Activated CD8-positive, alpha-beta memory T cell treated with anti-CD3 and anti-CD28 coated beads for 24 hours (primary cell): ENCODE measurements around the gene SEC22C.
A peak's percentile ranks its signal among the peaks of the same experiment; 100 is the strongest.

Source experiments
- DNase-seq: peaks from one replicate; pipeline ENCODE4 v3.0.0-alpha.2; 2020

Gene SEC22C

DNA sequence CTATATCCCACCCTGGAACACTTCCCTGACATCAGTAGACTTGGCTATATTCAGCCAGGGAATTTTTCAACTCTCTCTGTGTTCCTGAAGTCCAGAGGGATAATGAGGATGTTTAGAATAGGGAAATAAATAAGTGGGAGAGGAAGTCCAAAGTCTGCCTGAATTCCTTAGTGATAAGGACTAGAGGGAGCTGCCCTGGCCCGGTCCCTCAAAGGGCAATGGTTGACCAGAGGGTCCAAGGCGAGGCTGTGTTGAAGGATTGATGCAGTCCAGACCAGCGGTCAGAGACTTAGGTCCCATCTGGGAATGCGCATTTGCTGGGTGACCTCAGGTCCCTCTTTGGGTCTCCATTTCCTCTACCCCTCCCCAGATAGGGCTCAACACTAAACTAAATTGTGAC is 71.4 kb downstream of the SEC22C start:
- no peak for DNase-seq

DNA sequence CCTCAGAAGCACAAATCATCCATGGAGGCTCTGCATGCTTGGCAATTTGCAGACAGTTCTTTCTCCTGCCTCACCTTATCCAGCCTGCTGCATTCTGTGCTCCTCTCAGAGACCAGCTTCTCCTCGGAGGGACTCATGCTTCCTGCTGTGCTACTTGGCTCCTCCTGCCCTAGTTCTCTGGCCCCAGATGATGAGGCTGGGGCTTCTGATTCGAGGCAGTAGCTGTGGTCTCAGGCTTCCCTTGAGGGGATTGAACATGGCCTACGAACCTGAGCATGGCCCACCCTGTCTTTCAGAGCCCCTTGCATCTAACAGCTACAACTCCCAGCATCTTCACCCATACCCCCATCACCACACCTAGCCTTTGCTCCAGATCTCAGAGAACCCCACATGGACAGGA is 72.7 kb downstream of the SEC22C start:
- no peak for DNase-seq

DNA sequence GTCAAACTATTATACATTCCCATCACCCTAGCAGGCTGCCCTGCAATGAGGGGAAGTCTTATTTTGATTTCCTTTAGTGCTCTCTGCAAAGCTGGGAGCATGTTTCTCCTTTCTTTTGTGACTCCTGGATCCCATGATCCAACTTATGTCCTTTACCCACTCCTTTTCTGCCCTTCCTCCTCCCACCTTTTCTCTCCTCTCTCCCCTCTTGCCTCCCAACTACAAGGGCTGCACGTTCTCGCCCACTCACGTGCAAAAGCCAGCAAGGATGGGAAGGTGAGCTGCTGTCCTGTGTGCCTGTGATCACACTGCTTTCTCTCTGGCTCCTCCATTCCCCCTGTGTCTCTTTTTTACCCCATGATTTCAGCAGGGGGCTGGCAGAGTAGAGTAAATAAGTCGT is 73.2 kb downstream of the SEC22C start:
- DNase-seq, result no peak

DNA sequence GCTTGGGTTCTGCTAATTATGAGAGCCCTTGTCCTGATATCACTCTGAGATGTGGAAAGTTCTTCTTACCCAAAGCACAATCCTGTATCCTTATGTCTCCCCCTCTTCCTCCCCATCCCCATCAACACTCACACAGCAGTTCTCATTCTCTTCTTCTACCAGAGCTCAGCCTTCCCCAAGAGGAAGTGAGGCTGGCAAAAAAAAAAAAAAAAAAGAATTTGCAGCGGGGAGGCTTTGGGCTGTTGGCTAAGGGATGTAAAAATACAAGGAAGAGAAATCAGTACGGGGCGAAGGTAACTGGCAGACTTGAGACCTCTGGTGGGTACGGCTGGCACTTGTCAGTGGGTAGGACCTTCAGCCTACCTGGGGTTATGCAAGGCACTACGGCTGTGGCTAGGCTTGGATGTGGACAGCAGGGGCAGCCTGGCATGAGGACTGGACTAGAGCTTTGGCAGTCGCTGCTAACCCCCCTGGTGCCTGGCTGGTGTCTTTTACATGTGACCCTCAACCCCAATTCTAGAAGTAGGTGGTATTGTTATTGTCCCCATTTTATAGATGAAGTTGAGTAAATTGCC is 73.9 kb downstream of the SEC22C start:
- DNase-seq, result peak; percentile 51

DNA sequence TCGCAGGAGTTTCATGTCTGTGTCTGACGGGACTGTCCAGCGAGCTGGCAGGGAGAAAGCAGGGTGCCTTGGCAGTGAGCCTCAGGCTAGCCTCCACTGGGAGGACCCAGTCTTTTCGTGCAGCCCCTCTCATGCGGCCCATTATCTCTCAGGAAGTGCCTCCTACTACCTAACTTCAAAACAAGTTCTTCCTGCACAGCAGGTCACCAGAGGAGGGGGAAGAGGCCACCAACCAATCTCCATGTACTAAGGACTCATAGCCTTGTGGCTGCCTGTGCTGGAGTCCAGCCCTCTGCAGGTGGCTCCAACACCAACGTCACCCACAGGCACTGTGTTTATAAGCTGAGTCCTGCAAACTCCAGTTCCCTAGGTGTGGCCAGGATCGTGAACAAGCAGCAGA is 74.5 kb downstream of the SEC22C start:
- DNase-seq, result peak; percentile 56

DNA sequence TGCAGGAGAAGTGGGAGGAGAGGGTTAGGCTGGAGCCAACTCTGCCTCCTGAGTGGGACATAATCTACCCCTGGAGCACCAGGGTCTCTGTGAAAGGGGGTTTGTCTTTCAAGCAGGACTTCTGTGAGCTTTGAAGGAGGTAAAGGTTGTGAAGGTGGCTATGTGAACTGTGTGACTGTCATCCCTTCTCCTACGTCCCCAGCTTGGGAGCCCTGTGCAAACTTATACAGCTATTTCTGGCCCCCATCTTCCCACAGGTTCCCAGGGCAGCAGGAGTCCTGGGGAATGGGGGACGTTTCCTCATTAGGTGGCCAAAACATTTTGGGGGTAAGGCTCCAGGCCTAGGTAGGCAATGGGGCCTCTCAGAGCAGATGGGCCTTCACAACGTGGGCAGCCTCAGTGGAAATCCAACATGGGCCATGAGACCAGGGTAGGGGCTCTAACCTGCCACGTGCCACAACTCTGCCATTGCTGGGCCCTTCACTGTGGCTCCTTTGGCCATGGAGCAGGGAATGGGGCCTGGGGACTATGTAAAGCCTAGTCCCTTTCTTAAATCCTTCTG is 75.8 kb downstream of the SEC22C start:
- peak; percentile 55 for DNase-seq

DNA sequence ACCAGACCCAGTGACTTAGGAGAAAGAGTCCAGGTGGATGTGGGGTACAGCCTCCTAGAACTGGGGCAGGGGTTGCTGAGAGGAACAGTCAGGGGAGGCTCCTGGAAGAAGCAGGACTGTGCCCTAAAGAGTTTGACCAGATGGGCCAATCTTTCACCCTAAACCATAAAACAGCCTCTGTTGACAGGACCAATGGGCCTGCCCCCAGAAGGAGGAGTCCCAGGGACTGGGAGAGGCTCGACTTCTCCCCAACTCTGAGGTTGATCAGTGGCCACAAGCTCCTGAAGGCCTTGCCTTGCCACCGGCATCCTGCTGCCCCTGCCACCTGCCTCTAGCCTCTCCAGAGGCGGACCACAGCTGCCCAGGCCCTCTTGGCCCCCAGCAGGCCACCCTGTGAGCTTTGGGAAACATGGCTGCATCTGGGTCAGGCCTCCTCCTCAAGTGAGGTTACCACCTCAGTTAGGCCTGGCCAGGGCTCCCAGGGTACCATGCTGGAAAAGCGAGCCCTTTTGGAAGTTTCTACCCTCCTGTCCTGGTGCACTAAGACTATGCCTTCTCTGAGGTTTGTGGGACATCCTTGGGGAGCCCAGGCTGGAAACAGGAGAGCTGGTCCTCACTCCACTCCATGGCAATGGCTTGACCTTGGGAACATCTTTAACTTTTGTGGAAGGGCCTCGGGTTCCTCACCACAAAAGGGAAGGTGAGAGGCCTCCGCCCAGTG is 76.5 kb downstream of the SEC22C start:
- peak; percentile 54 for DNase-seq

DNA sequence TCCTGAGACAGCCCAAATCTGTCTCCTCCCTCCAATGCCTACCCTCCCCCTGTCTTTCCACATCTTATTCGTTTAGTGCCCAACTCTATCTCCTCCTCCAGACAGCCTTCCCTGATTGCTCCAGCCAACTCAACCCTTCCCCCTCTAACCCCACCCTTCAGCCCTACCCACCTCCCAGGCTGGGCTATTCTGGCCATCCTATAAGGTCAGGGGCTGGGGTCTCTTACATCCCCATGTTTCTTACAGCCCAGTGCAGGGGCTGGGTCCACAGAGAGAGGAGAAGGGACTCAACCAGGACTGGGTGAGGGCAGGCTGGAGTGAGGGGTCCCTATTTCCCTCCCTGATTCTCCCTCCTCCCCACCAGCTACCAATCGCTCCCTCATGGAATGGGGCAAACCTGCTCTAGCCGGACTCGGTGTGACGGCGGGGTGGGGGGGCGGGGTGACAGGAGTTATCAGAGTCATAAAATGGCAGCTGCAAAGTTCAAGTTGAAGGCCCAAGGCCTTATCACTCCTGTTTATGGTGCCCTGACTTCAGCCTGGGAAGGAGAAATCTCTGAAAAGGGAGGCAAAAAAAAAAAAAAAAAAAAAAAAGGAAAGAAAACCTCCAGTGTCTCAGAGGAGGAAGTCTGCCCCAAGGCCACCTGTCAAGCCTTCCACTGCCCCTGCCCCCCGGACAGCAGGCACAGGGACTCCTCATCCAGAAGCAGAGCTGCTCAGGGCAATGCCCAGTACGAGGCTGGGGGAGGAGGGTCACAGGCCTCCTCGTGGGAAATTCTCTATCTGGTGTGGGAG is 77.2 kb downstream of the SEC22C start:
- peak; percentile 52 for DNase-seq

DNA sequence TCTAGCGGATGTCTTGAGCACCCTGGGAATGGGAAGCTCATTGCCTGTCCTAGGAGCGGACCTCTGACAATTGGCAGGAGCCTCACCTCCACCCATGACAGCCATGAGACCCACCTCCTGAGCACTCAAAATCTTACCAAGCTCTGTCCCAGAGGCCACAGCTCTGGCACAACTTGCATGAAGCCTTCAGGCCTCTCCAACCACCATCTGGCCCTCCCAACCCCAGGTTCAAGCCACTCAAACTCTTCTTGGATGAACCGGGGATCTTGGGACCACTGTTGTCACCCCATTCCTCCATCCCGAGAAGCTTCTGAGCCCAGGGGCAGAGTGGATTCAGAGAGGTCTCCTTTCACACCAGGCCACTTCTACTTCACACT is 77.8 kb downstream of the SEC22C start:
- DNase-seq, result peak; percentile 55

DNA sequence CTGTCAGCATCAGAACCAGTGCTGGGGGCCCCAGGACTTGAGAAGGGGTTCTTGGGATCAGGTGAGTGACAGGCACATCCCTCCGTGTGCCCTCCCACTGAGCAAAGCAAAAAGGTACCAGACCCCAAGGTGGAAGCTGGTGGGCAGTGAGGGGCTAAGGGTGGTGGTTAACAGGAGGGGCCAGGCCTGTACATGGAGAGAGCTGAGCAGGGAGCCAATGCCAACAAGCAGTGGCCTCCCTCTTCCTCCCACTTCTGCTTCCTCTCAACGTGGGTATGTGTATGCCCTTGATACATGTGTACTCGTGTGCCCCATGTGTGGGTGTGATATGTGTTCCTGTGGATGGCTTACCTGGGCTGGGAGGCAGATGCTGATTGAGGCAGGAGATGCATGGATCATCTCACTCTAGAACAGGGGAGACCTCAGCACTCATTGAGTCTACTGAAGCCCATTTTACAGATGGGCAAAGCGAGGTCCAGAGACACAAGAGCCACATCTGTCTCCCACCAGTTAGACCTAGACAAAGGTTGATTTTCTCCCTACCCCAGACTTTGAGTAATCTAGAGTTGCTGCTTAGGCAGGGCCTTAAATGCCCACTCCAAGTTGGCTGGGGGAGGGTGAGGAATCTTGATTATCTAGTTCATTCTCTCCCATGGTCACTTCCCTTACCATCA is 78.4 kb downstream of the SEC22C start:
- no peak for DNase-seq

DNA sequence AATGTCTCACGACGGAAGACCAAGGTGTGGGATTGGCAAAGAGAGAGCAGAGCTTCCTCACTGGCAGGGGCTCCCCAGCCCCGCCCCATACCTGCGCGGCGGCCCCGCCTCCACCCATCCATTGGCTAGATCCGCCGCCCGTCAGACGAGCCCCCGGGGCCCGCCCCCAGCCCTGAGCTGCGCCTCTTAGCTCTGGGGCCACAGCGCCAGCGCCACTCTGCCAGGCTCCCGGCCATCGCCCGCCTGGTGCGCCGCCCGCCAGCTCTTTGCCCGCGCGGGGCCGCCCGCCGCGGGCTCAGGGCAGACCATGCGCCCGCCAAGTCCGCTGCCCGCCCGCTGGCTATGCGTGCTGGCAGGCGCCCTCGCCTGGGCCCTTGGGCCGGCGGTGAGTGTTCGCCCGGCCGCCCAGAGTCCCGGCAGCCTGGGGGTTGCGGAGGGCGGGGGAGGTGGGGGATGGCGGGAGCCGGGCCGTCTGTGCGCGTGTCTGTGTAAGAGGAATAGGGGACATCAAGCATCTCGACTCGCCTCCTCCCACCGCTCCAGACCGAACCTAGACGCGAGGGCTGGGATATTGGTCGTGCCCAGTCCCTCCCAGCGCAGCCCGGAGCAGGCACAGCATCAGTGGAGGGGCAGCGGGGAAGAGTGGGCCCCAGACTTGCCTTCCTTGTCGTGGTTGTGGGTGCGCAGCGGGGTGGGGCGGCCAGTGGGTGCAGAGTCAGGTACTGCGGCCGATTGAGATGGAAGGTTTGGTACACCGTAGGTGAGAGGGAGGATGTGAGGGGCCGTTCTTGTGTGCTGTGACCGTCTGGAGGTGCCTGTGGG is 79.1 kb downstream of the SEC22C start, which contains the start of gene VIPR1:
Gene VIPR1, plus strand, starts transcription at position 215 of the 822 bp plus-strand sequence. Its CDS starts 93 bp downstream, at position 308.
- DNase-seq, result peak; percentile 96

DNA sequence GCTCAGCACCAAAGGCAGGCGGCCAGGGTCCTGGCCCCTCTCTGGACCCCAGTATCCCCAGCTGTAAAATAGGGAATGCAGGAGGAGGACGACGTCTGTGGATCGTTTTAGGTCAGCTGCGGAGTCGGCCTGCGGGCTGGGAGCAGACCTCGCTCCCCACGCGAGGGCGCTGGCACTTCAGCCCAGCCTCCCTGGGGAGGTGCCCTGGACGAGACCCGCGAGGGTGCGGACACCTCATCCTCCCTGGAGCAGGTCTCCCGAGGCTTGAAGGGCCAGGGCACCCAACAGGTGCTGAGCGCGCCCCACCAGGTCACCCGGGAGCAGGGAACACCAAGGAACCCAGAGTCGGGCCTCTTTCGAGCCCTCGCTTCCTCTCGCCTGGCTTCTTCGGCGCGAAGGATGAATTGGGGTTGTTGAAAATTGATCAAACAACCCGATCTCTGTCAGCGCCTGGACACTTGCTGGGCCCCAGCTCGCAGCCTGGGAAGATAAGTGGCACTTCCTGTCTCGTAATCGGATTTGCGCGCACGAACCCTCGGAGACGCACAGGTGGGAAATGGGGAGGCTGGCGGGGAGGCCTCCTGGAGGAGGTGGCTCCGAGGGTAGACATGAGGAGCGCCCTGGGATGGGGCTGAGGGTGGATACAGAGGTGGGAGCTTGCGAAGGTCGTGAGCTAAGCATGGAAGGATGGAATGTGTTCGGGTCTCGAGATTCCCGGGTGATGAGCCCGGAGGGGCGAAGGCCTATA is 79.9 kb downstream of the SEC22C start:
- peak; percentile 86 for DNase-seq

DNA sequence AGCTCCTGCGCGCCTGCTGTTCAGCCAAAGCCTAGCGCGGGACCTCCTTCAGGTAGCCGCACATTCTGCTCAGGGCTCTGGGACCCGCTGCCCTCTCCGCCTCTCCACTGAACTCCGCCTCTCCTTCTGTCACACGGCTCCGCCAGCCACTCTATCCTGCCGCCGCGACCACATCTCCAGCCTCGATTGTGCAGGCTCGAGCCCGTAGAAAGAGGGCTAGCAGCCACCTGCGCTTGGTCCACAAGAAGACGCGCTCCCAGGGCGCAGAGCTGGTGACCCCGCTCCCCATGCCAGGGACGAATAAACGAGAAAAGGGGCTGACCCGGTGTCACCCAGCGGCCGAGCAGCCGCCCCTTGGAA is 80.5 kb downstream of the SEC22C start:
- DNase-seq, result no peak

DNA sequence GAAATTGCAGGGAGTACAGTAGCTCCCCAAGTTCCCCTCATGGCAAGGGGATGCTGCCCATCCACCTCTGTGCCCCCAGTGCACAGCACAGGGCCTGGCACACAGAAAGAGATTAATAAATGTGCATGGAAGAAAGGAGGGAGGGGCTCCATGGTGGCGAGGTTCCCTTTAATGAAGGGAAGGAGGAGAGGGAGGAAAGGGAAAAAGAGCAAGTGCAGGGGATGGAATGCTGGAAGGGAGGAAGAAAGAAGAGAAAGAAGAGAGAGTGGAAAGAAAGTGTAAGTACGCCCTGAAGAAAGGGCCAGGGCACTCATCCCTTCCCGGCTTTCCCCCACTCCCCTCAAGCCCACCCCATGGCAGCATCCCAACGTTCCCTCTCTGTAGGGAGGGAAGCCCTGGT is 80.9 kb downstream of the SEC22C start:
- no peak for DNase-seq

DNA sequence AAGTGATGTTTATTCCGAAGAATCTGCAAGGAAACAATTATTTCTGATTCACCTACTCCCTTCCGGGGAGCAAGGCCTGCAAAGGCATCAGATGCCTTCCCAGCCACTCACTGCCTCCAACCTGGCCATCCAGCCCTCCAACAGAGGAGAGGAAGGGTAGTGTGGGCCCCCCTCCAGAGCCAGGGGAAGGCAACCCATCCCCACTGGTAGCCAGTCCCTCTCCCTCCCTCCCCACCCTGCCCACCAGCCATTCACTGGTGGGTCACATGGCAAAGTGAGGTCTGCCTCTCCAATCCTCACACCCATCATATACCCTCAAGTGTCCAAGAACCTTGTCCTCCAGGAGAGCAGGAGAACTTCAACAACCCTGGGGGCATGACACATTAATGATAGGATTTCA is 81.7 kb downstream of the SEC22C start:
- peak; percentile 42 for DNase-seq

DNA sequence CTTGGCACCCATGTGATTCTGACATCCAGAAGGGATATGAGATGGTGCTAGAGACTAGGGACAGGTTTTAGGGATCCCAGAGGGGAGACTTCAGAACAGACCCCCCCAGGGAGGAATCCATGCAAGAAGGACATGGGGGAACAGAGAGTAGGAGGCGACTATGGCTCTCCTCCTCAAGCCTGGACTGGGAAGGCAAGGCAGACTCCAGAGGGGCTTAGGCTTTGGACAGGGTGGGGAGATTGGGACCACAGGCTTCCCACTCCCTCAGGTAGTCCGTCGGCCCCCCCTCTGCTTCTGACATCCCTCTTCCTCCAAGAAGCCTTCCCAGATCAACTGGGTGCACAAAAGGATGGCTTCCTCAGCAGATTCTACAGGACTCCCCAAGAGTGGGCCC is 82.3 kb downstream of the SEC22C start:
- peak; percentile 48 for DNase-seq

DNA sequence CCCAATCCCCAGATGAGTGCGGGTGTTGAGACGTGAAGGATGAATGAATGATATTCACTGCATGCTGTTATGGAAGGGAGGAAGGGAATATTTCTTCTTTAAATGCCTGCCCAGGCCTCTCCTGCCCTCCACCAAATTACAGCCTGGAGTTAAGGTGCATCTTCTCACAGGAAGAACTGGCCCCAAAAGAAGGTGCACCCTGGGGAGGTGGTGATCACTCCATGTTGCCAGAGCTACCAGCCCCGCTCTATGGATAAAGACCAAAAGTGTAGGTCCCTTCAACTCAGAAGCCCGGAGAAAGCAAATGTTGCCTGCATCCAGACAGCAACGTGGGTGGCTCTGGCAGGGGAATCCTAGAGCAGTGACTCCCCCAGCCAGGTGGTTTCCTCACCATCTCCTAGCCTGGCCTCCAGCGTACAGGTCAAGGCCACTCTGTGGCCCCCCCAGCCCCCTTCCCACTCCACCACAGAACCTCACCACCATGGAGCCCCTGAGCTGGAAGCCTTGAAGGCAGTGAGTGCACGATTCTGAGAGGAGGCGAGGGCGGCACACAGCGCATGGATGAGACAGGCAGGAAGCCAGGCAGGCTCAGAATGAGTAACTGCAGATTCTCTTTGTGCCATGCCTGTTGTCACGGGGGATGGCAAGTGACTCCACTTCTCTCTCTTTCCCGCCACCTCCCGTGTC is 82.8 kb downstream of the SEC22C start:
- peak; percentile 52 for DNase-seq

DNA sequence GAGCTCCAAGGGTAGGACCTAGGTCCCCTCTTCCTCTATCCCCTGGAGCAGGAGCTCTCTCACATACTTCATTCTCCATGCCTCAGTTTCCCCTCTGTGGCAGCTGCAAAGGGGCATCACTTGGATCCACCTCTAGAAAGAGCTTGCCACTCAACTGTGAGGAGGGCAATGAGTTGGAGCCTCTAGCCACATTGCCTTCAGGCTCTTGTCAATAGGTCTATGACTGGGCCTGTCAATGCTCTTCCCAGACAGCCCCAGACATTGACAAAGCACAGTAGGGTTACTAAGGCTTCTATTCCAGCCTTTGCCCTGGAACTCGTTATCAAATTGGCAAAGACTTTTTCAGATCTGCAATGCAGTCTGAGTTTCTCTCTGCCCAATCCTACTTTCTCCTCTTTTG is 83.7 kb downstream of the SEC22C start:
- DNase-seq, result peak; percentile 38
